Measurements from ENCODE around the gene INAFM1. TPM values are rescaled to one million over a fixed set of nuclear protein-coding genes. Genes with fewer than 3 reads are reported as not detected.
"Not testable (repeated sequence)": the region's sequence is repeated elsewhere in the genome, so short reads cannot be mapped to it uniquely, and the experiment has no call there.

The INAFM1 gene
- total and polyA plus RNA-seq, 5 experiments from 2014 or later, result 2.4 to 19.7 (median 5.3) TPM

- Mint-ChIP-seq H3K27me3 (peaks cover 0 to 7% (median 0%) of the 10 kb centered on the region in 5 donors), H3K4me1 (peaks cover 9 to 41% (median 29%) of the 10 kb centered on the region in 4 donors), H3K27ac (peak overlapping the region in 7 of 10 donors; percentile 22 to 97 (median 81)), H3K4me3 (peak overlapping the region in 9 of 10 donors; percentile 68 to 93 (median 81)), H3K9me3 (no peaks in the 10 kb centered on the region), H3K36me3 (no peaks in the 10 kb centered on the region)
- POLR2A ChIA-PET, result interaction anchor here (0.8 to 6.3 kb wide), 24 partner anchors 10 to 131 kb away, joined by 3 to 116 read pairs (median 7); partner anchors contain the start of genes CCDC9, INAFM1, SAE1 and ZC3H4
- ATAC-seq (peak; percentile 43 to 53), DNase-seq (peak; percentile 81 to 92 (median 89))
Observed at GRCh38 chr19:47243776-47244547, 30.7 kb upstream of the INAFM1 start.

GRCh38 chr19:47247308-47247990, 27.2 kb upstream of the INAFM1 start:
- H3K4me1 Mint-ChIP-seq, result peaks cover 5 to 36% (median 22%) of the 10 kb centered on the region in 4 donors
- H3K27ac Mint-ChIP-seq, result peak overlapping the region in 5 of 10 donors; percentile 8 to 76 (median 67)
- peak; percentile 59 to 87 (median 76) for DNase-seq
- H3K36me3 Mint-ChIP-seq, result no peaks in the 10 kb centered on the region
- no peaks in the 10 kb centered on the region for H3K9me3 Mint-ChIP-seq
- peaks cover 0 to 5% (median 0%) of the 10 kb centered on the region in 5 donors for H3K27me3 Mint-ChIP-seq
- POLR2A ChIA-PET, result interaction anchor here (0.6 to 6.3 kb wide), 8 partner anchors 9 to 391 kb away, joined by 3 to 116 read pairs (median 11); partner anchors contain the start of gene CCDC9
- H3K4me3 Mint-ChIP-seq, result peak overlapping the region in 1 of 10 donors; percentile 2
- ATAC-seq, result no peak

GRCh38 chr19:47253016-47253415, 21.7 kb upstream of the INAFM1 start:
- H3K36me3 Mint-ChIP-seq, ATAC-seq, H3K9me3 Mint-ChIP-seq, DNase-seq, H3K27me3 Mint-ChIP-seq: not testable (repeated sequence)
- POLR2A ChIA-PET, result interaction anchor here (1.0 to 1.2 kb wide), 3 partner anchors 27 to 139 kb away, joined by 3 to 4 read pairs (median 3); partner anchors contain the start of gene ZC3H4
- Mint-ChIP-seq H3K27ac (peak overlapping the region in 2 of 10 donors; percentile 13 to 56), H3K4me3 (peak overlapping the region in 2 of 10 donors; percentile 18 to 24), H3K4me1 (peaks cover 18 to 30% (median 20%) of the 10 kb centered on the region in 4 donors)

- Mint-ChIP-seq H3K4me3 (peak overlapping the region in 2 of 10 donors; percentile 18 to 24), H3K27me3 (no peaks in the 10 kb centered on the region), H3K4me1 (peaks cover 19 to 34% (median 24%) of the 10 kb centered on the region in 4 donors), H3K9me3 (no peaks in the 10 kb centered on the region), H3K36me3 (peaks cover 0 to 11% (median 0%) of the 10 kb centered on the region in 3 donors), H3K27ac (peak overlapping the region in 2 of 10 donors; percentile 13 to 56)
- ATAC-seq (no peak), DNase-seq (no peak)
- POLR2A ChIA-PET, result interaction anchor here (1.0 to 1.1 kb wide), 2 partner anchors 28 to 140 kb away, joined by 3 to 4 read pairs; partner anchors contain the start of gene ZC3H4
Observed at GRCh38 chr19:47253467-47253881, 21.2 kb upstream of the INAFM1 start.

DNA sequence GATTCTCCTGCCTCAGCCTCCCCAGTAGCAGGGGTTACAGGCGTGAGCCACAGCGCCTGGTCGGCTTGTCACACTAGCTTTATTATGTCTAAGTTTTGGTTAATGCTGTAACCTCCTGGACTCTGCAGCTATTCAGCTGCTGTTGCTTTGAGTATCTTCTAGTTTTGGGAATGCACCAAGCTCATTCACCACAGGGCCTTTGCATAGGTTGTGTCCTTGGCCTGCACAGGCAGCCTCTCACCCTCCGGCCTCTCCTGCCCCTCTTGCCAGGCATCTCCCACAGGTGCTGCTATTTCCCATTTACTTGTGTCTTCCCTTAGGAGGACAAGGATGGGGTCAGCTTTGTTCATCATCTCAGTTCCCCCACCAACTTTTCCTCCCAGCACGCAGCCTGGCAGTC, 20.7 kb upstream of the INAFM1 start:
- POLR2A ChIA-PET, result interaction anchor here (0.7 to 1.1 kb wide), 3 partner anchors 10 to 140 kb away, joined by 3 to 4 read pairs (median 3); partner anchors contain the start of gene ZC3H4
- no peak overlapping the region for H3K4me3 Mint-ChIP-seq

DNA sequence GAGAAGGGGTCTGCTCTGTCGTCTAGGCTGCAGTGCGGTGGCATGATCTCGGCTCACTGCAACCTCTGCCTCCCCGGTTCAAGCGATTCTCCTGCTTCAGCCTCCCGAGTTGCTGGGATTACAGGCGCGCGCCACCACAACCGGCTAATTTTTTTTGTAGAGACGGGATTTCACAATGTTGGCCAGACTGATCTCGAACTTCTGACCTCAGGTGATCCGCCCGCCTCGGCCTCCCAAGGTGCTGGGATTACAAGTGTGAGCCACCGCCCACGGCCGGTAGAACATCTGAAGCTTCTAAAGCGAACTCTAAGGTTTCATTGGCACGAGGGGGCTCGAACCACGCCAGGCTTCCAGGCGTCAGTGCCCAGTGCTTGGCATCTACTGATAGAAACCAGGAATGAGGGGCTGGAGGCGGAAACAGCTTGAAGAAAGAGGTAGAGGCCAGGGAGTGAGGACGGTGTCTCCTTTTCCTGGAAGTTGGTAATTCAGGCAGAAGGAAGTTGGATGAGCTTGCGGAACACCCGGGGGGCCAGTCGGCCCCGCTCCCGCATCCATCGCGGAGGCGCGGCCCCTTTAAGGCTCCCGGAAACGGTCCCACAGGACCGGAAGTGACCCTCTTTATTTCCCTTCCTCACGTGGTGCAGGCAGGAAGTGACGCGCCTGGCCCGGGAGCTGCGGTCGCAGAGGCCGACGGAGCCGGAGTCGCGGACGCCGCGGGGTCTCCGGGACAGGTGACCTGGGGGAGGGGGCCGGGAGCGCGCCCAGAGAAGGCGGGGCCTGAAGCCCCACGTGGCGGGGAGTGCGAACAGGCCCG, 18.6 kb upstream of the INAFM1 start, which contains the start of gene CCDC9:
Gene CCDC9, plus strand, starts transcription at position 647 of the 814 bp plus-strand sequence. CDS start 1,876 bp downstream, outside the sequence.
- Mint-ChIP-seq H3K4me3 (peak within 1 kb of the TSS; percentile 89 to 97 (median 93)), H3K27ac (peak within 1 kb of the TSS; percentile 93 to 99 (median 97)), H3K9me3 (no peaks in the 10 kb centered on the region), H3K4me1 (peaks cover 37 to 50% (median 43%) of the 10 kb centered on the region in 4 donors), H3K36me3 (peaks cover 0 to 33% (median 22%) of the 10 kb centered on the region in 3 donors), H3K27me3 (no peaks in the 10 kb centered on the region)
- POLR2A ChIA-PET, result interaction anchor here (0.6 to 3.2 kb wide), 26 partner anchors 9 to 1539 kb away, joined by 3 to 74 read pairs (median 7); partner anchors contain the start of genes DHX34, INAFM1, SAE1 and ZC3H4
- peak in 1 of 2 donors; percentile 72 for ATAC-seq
- peak in 8 of 10 donors; percentile 88 to 97 (median 93) for DNase-seq

More for the DNA sequence above, 20.7 kb upstream of the INAFM1 start:
- H3K27me3 Mint-ChIP-seq, result no peaks in the 10 kb centered on the region
- peaks cover 23 to 39% (median 29%) of the 10 kb centered on the region in 4 donors for H3K4me1 Mint-ChIP-seq
- ATAC-seq (no peak), DNase-seq (no peak)
- peak overlapping the region in 7 of 10 donors; percentile 50 to 85 (median 75) for H3K27ac Mint-ChIP-seq
- peaks cover 0 to 15% (median 4%) of the 10 kb centered on the region in 3 donors for H3K36me3 Mint-ChIP-seq
- no peaks in the 10 kb centered on the region for H3K9me3 Mint-ChIP-seq

DNA sequence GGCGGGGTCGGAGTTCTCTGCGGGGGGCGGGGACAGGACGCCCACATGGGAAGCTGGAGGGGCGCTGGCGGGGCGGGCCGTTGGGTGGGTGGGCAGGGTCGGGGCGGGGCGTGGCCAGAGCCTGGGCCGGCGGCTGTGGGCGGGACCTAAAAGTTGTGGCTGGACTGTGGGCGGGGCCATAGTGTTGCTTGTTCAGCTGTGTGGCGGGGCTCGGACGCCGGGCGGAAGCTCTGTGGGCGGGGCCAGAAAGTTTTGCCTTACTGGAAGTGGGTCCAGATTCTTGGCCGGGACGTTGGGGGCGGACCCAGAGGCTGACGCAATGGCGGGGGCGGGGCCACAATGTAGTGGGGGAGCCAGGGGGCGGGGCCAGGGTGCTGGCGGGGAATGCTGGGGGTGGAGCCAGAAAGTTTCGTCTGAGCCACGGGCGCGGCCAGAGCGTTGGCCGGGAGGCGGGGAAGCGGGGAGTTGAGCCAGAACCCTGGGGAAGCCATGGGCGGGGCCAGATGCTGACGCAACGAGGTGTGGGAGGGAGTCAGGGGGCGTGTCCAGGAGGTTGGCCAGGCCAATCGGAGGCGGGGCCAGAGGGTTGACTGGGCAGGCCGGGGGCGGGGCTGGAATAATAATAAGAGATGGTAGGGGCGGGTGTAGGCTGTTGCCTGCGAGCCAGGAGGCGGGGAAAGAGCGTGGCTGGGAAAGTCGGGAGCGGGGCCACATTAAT, 17.8 kb upstream of the INAFM1 start:
- Mint-ChIP-seq H3K4me3 (peak overlapping the region; percentile 89 to 97 (median 93)), H3K27ac (peak overlapping the region; percentile 93 to 99 (median 97)), H3K36me3 (peaks cover 0 to 40% (median 26%) of the 10 kb centered on the region in 3 donors), H3K27me3 (no peaks in the 10 kb centered on the region), H3K4me1 (peaks cover 38 to 53% (median 45%) of the 10 kb centered on the region in 4 donors), H3K9me3 (no peaks in the 10 kb centered on the region)
- POLR2A ChIA-PET, result interaction anchor here (0.6 to 3.2 kb wide), 26 partner anchors 10 to 1540 kb away, joined by 3 to 74 read pairs (median 7); partner anchors contain the start of genes DHX34, INAFM1, SAE1 and ZC3H4
- ATAC-seq (peak; percentile 74 to 82), DNase-seq (peak; percentile 94 to 99 (median 98))

GRCh38 chr19:47257411-47258169, 17.1 kb upstream of the INAFM1 start:
- POLR2A ChIA-PET, result interaction anchor here (0.5 to 3.2 kb wide), 12 partner anchors 14 to 398 kb away, joined by 3 to 74 read pairs (median 15); partner anchors contain the start of genes INAFM1 and ZC3H4
- ATAC-seq (no peak), DNase-seq (no peak)
- no peaks in the 10 kb centered on the region for H3K9me3 Mint-ChIP-seq
- peak overlapping the region; percentile 93 to 99 (median 97) for H3K27ac Mint-ChIP-seq
- peaks cover 38 to 53% (median 49%) of the 10 kb centered on the region in 4 donors for H3K4me1 Mint-ChIP-seq
- peak overlapping the region; percentile 89 to 97 (median 93) for H3K4me3 Mint-ChIP-seq
- H3K27me3 Mint-ChIP-seq, result no peaks in the 10 kb centered on the region
- peaks cover 0 to 48% (median 27%) of the 10 kb centered on the region in 3 donors for H3K36me3 Mint-ChIP-seq

DNA sequence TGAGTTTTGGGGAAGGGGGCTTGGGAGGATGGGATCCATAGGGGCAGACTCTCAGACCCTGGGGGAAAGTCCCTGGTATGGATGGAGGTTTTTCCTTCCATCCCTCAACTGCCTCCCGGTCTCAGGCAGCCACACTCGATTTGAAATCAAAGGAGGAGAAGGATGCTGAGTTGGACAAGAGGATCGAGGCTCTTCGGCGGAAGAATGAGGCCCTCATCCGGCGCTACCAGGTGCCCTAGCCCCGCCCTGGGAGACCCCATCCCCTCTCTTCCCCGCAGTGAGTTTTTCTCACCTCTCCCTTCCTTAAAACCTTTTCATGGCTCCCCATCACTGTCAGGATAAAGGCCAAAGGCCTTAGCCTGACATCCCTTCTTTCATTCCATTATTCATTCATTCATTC, 16.3 kb upstream of the INAFM1 start:
- Mint-ChIP-seq H3K4me3 (peak overlapping the region in 9 of 10 donors; percentile 69 to 97 (median 93)), H3K36me3 (peaks cover 0 to 55% (median 27%) of the 10 kb centered on the region in 3 donors), H3K9me3 (no peaks in the 10 kb centered on the region)

More for the DNA sequence above, 16.3 kb upstream of the INAFM1 start:
- Mint-ChIP-seq H3K4me1 (peaks cover 38 to 53% (median 50%) of the 10 kb centered on the region in 4 donors), H3K27me3 (no peaks in the 10 kb centered on the region), H3K27ac (peak overlapping the region in 7 of 10 donors; percentile 45 to 87 (median 66))
- POLR2A ChIA-PET, result no interaction called here
- DNase-seq, result no peak
- no peak for ATAC-seq
